Mesenchymal stem cell (in vitro differentiated cells and primary cell): ENCODE measurements around the gene TNNI3K.

Experiments
- DNase-seq: peaks from one replicate; pipeline ENCODE4 v3.0.0-alpha.2; 2013
- H2AFZ ChIP-seq: one replicate; pipeline ENCODE4 v1.6.1; 2013; ENCODE audit warnings: low read depth, mild to moderate bottlenecking, control low read depth, inconsistent platforms, low read length, moderate library complexity
- H2AK5ac ChIP-seq: 2 replicates; pipeline ENCODE4 v1.6.1; 2013; ENCODE audit warnings: low read length, moderate library complexity, mild to moderate bottlenecking, inconsistent platforms; ENCODE audit not compliant: severe bottlenecking
- H2BK120ac ChIP-seq: one replicate; pipeline ENCODE4 v1.6.1; 2013; ENCODE audit warnings: low read depth, mild to moderate bottlenecking, inconsistent platforms, low read length, moderate library complexity
- H2BK12ac ChIP-seq, 2 experiments: one replicate each; pipeline ENCODE4 v1.6.1; 2013; ENCODE audit warnings: inconsistent platforms in 2 of 2, low read length in 2 of 2, mild to moderate bottlenecking in 2 of 2, moderate library complexity in 2 of 2, control low read depth in 1 of 2
- H2BK15ac ChIP-seq: one replicate; pipeline ENCODE4 v1.6.1; 2013; ENCODE audit warnings: mild to moderate bottlenecking, low read depth, inconsistent platforms; ENCODE audit not compliant: poor library complexity, severe bottlenecking
- H2BK5ac ChIP-seq: 2 replicates; pipeline ENCODE4 v1.6.1; 2013; ENCODE audit warnings: low read depth, mild to moderate bottlenecking, low read length, control low read depth, inconsistent platforms; ENCODE audit not compliant: poor library complexity, severe bottlenecking
- H3K14ac ChIP-seq, 2 experiments: one replicate each; pipeline ENCODE4 v1.6.1; 2013; ENCODE audit warnings: inconsistent platforms in 2 of 2, low read length in 2 of 2, control low read depth in 1 of 2, mild to moderate bottlenecking in 1 of 2, moderate library complexity in 1 of 2
- H3K18ac ChIP-seq, 2 experiments: one replicate each; pipeline ENCODE4 v1.6.1; 2013; ENCODE audit warnings: inconsistent platforms in 2 of 2, low read length in 2 of 2, control low read depth in 1 of 2, low read depth in 1 of 2, mild to moderate bottlenecking in 1 of 2
- H3K23ac ChIP-seq, 2 experiments: one replicate each; pipeline ENCODE4 v1.6.1; 2013; ENCODE audit warnings: inconsistent platforms in 2 of 2, low read length in 2 of 2, mild to moderate bottlenecking in 2 of 2, moderate library complexity in 2 of 2, control low read depth in 1 of 2
- H3K27ac ChIP-seq: 2 replicates; pipeline ENCODE4 v1.5.1; 2013; ENCODE audit warnings: mild to moderate bottlenecking, moderate library complexity, low read length, control low read depth, inconsistent platforms; ENCODE audit not compliant: poor library complexity, severe bottlenecking
- H3K27me3 ChIP-seq, 2 experiments: 2 replicates each; pipeline versions ENCODE4 v1.6.1 to v1.7.0; 2013; ENCODE audit warnings: low read length in 2 of 2, mild to moderate bottlenecking in 2 of 2, moderate library complexity in 2 of 2, control low read depth in 1 of 2, inconsistent platforms in 1 of 2; ENCODE audit not compliant: control insufficient read depth in 1 of 2, insufficient read depth in 1 of 2
- H3K36me3 ChIP-seq, 2 experiments: 2 replicates each; pipeline versions ENCODE4 v1.6.1 to v1.7.0; 2013; ENCODE audit warnings: low read length in 2 of 2, control low read depth in 1 of 2, inconsistent platforms in 1 of 2, low read depth in 1 of 2, mild to moderate bottlenecking in 1 of 2; ENCODE audit not compliant: insufficient read depth in 2 of 2, control insufficient read depth in 1 of 2
- H3K4ac ChIP-seq, 2 experiments: one replicate each; pipeline ENCODE4 v1.6.1; 2013; ENCODE audit warnings: inconsistent platforms in 2 of 2, low read length in 2 of 2, mild to moderate bottlenecking in 2 of 2, moderate library complexity in 2 of 2, control low read depth in 1 of 2, low read depth in 1 of 2
- H3K4me1 ChIP-seq: 2 replicates; pipeline ENCODE4 v1.6.1; 2013; ENCODE audit warnings: low read depth, low read length, control low read depth; ENCODE audit not compliant: control insufficient read depth, insufficient read depth
- H3K4me2 ChIP-seq: 2 replicates; pipeline ENCODE4 v1.6.1; 2013; ENCODE audit warnings: low read length, mild to moderate bottlenecking, inconsistent platforms; ENCODE audit not compliant: poor library complexity, severe bottlenecking
- H3K4me3 ChIP-seq, 2 experiments: 2 replicates each; pipeline versions ENCODE4 v1.5.1 to v1.7.0; 2013; ENCODE audit warnings: low read length in 2 of 2, mild to moderate bottlenecking in 2 of 2, control low read depth in 1 of 2, low read depth in 1 of 2; ENCODE audit not compliant: insufficient read depth in 1 of 2
- H3K79me1 ChIP-seq: replicated peaks from 2 replicates; pipeline ENCODE4 v1.6.1; 2013; ENCODE audit warnings: mild to moderate bottlenecking, control low read depth, low read length, inconsistent platforms; ENCODE audit not compliant: poor library complexity, severe bottlenecking
- H3K9ac ChIP-seq: 2 replicates; pipeline ENCODE4 v1.7.0; 2013; ENCODE audit warnings: mild to moderate bottlenecking, low read length, moderate library complexity
- H3K9me3 ChIP-seq: 2 replicates; pipeline ENCODE4 v1.7.0; 2013; ENCODE audit warnings: mild to moderate bottlenecking, low read length; ENCODE audit not compliant: control insufficient read depth
- H4K8ac ChIP-seq: one replicate; pipeline ENCODE4 v1.6.1; 2013; ENCODE audit warnings: inconsistent platforms, mild to moderate bottlenecking, low read length, moderate library complexity
- H4K91ac ChIP-seq: one replicate; pipeline ENCODE4 v1.6.1; 2013; ENCODE audit warnings: mild to moderate bottlenecking, low read length, inconsistent platforms
- WGBS: methylation state at CpG from one replicate; pipeline ENCODE4 v1.1.7; 2013; ENCODE audit warnings: mixed read lengths; 5-methylcytosine and 5-hydroxymethylcytosine counted together

Gene TNNI3K

GRCh38 chr1:74237787-74238186, 2.6 kb downstream of the TNNI3K start:
- Histone ChIP-seq H2BK5ac (no peak overlapping the region), H3K9me3 (no peaks in the 10 kb centered on the region), H3K36me3 (no peaks in the 10 kb centered on the region), H4K8ac (no peak overlapping the region), H3K18ac (no peak overlapping the region), H3K14ac (no peak overlapping the region), H3K4me1 (no peaks in the 10 kb centered on the region), H2AFZ (no peak overlapping the region), H2BK15ac (no peak overlapping the region), H2BK120ac (no peak overlapping the region), H3K23ac (no peak overlapping the region), H3K4ac (no peak overlapping the region), H3K4me2 (no peak overlapping the region), H3K79me1 (no peaks in the 10 kb centered on the region), H3K4me3 (no peak overlapping the region), H2AK5ac (no peak overlapping the region), H3K27ac (no peak overlapping the region), H3K27me3 (no peaks in the 10 kb centered on the region), H4K91ac (no peak overlapping the region), H2BK12ac (no peak overlapping the region), H3K9ac (no peak overlapping the region)
- no peak for DNase-seq
- 100% methylated on average over 2 of the region's 4 CpGs for WGBS

- no peak overlapping the region for H4K91ac ChIP-seq
These were observed 10.1 kb downstream of the TNNI3K start for GRCh38 chr1:74245168-74245772.

GRCh38 chr1:74246315-74246714, 11.1 kb downstream of the TNNI3K start:
- Histone ChIP-seq H2AFZ (no peak overlapping the region), H4K91ac (no peak overlapping the region), H2BK120ac (no peak overlapping the region), H3K4me1 (peaks cover 2% of the 10 kb centered on the region), H3K18ac (no peak overlapping the region), H3K4me2 (no peak overlapping the region), H3K4me3 (no peak overlapping the region), H2AK5ac (no peak overlapping the region), H3K4ac (no peak overlapping the region), H4K8ac (no peak overlapping the region), H3K79me1 (no peaks in the 10 kb centered on the region), H3K14ac (no peak overlapping the region), H3K9ac (no peak overlapping the region), H2BK15ac (no peak overlapping the region), H3K27me3 (no peaks in the 10 kb centered on the region), H2BK5ac (no peak overlapping the region), H3K23ac (no peak overlapping the region), H3K27ac (no peak overlapping the region), H2BK12ac (no peak overlapping the region), H3K36me3 (no peaks in the 10 kb centered on the region), H3K9me3 (no peaks in the 10 kb centered on the region)
- no peak for DNase-seq
- 29% methylated on average over 1 of the region's 2 CpGs for WGBS

More at GRCh38 chr1:74245168-74245772, 10.1 kb downstream of the TNNI3K start:
- H3K4me2 ChIP-seq: no peak overlapping the region
- H3K36me3 ChIP-seq: no peaks in the 10 kb centered on the region
- no peak for DNase-seq
- H3K4ac ChIP-seq: no peak overlapping the region
- no peak overlapping the region for H2BK120ac ChIP-seq
- H2BK15ac ChIP-seq: no peak overlapping the region
- no peaks in the 10 kb centered on the region for H3K9me3 ChIP-seq
- H3K79me1 ChIP-seq: no peaks in the 10 kb centered on the region
- H3K18ac ChIP-seq: no peak overlapping the region
- no peak overlapping the region for H2BK12ac ChIP-seq
- H3K4me3 ChIP-seq: no peak overlapping the region
- no peak overlapping the region for H2AFZ ChIP-seq
- WGBS: 10% methylated on average over 2 of the region's 2 CpGs
- H3K9ac ChIP-seq: no peak overlapping the region
- no peak overlapping the region for H3K14ac ChIP-seq
- H3K4me1 ChIP-seq: peaks cover 2% of the 10 kb centered on the region
- H2BK5ac ChIP-seq: no peak overlapping the region
- H4K8ac ChIP-seq: no peak overlapping the region
- no peak overlapping the region for H3K27ac ChIP-seq
- no peak overlapping the region for H3K23ac ChIP-seq
- H3K27me3 ChIP-seq: no peaks in the 10 kb centered on the region
- H2AK5ac ChIP-seq: no peak overlapping the region

- Histone ChIP-seq H3K27me3 (no peaks in the 10 kb centered on the region), H2BK120ac (no peak overlapping the region), H2BK5ac (no peak overlapping the region), H3K27ac (no peak overlapping the region), H2BK12ac (no peak overlapping the region), H3K4me1 (peaks cover 2% of the 10 kb centered on the region), H3K9ac (no peak overlapping the region), H2AK5ac (no peak overlapping the region), H3K4me3 (no peak overlapping the region), H3K36me3 (no peaks in the 10 kb centered on the region), H4K91ac (no peak overlapping the region), H3K4ac (no peak overlapping the region), H2AFZ (no peak overlapping the region), H3K4me2 (no peak overlapping the region), H4K8ac (no peak overlapping the region), H3K23ac (no peak overlapping the region), H3K79me1 (no peaks in the 10 kb centered on the region), H3K18ac (no peak overlapping the region), H3K14ac (no peak overlapping the region), H3K9me3 (no peaks in the 10 kb centered on the region), H2BK15ac (no peak overlapping the region)
- WGBS: 85% methylated on average over 21 of the region's 22 CpGs
- no peak for DNase-seq
These were observed 12.8 kb downstream of the TNNI3K start for GRCh38 chr1:74247881-74248528.
